IMR-90 (cell line): ENCODE measurements around the gene TMEM144. TPM values are rescaled to one million over a fixed set of nuclear protein-coding genes. Genes with fewer than 3 reads are reported as not detected.

Source experiments
- ATAC-seq: fragments of 200-7000 bp; cut with Tn5 transposase; 2 replicates; pipeline ENCODE4 v1.9.1; 2020; ENCODE audit warnings: low read depth, mild to moderate bottlenecking, moderate library complexity
- BruUV-seq: library from RNA; stranded (reverse); fragments of 400-500 nt; replicated peaks from 2 replicates; lab custom pipeline; 2021; lab: Mats Ljungman, UMichigan
- CTCF ChIA-PET: fragments of 300-600 bp; formaldehyde crosslinking; extraction: SDS; loops from one replicate; lab custom pipeline; 2021; ENCODE audit warnings: antibody characterized with exemption; lab: Yijun Ruan, JAX
- POLR2A ChIA-PET: fragments of 300-600 bp; sonication (Branson Sonifier 250); formaldehyde crosslinking; loops from one replicate; lab custom pipeline; 2022; ENCODE audit warnings: antibody characterized with exemption; ENCODE audit not compliant: unreplicated experiment; lab: Charles Lee
- DNase-seq: peaks from one replicate; pipeline ENCODE4 v3.0.0; 2013
- H2AFZ ChIP-seq: replicated peaks from 2 replicates; pipeline ENCODE3; 2013; ENCODE audit warnings: low read length, mild to moderate bottlenecking; ENCODE audit not compliant: poor library complexity
- H2AK5ac ChIP-seq: 2 replicates; pipeline ENCODE4 v1.6.1; 2013; ENCODE audit warnings: low read depth, low read length, inconsistent platforms
- H2AK9ac ChIP-seq: replicated peaks from 2 replicates; pipeline ENCODE3; 2013; ENCODE audit warnings: mild to moderate bottlenecking, low read depth, low read length, moderate library complexity; ENCODE audit not compliant: poor library complexity
- H2BK120ac ChIP-seq: 2 replicates; pipeline ENCODE4 v1.6.1; 2013; ENCODE audit warnings: low read depth, low read length, inconsistent platforms
- H2BK15ac ChIP-seq: 3 replicates; pipeline ENCODE4 v1.6.1; 2013; ENCODE audit warnings: low read depth, low read length, inconsistent platforms
- H2BK20ac ChIP-seq: 2 replicates; pipeline ENCODE4 v1.6.1; 2013; ENCODE audit warnings: low read depth, mild to moderate bottlenecking, inconsistent platforms, low read length, moderate library complexity
- H2BK5ac ChIP-seq: 2 replicates; pipeline ENCODE4 v1.6.1; 2013; ENCODE audit warnings: mild to moderate bottlenecking, low read depth, low read length, inconsistent platforms; ENCODE audit not compliant: poor library complexity, severe bottlenecking
- H3K14ac ChIP-seq: replicated peaks from 2 replicates; pipeline ENCODE4 v1.6.1; 2013; ENCODE audit warnings: low read depth, low read length, inconsistent platforms
- H3K18ac ChIP-seq: 2 replicates; pipeline ENCODE4 v1.6.1; 2013; ENCODE audit warnings: low read depth, low read length, control low read depth
- H3K23ac ChIP-seq: 2 replicates; pipeline ENCODE4 v1.6.1; 2013; ENCODE audit warnings: low read depth, low read length, inconsistent platforms
- H3K27ac ChIP-seq: 2 replicates; pipeline ENCODE4 v1.5.1; 2013; ENCODE audit warnings: mild to moderate bottlenecking, control low read depth, low read length; ENCODE audit not compliant: insufficient read depth
- H3K27me3 ChIP-seq: 2 replicates; pipeline ENCODE4 v1.6.1; 2013; ENCODE audit warnings: low read length; ENCODE audit not compliant: control insufficient read depth, insufficient read depth
- H3K36me3 ChIP-seq: 2 replicates; pipeline ENCODE4 v1.6.1; 2013; ENCODE audit warnings: low read length, mixed read lengths; ENCODE audit not compliant: control insufficient read depth, insufficient read depth
- H3K4ac ChIP-seq: 2 replicates; pipeline ENCODE4 v1.6.1; 2013; ENCODE audit warnings: low read depth, low read length, inconsistent platforms
- H3K4me1 ChIP-seq: 2 replicates; pipeline ENCODE4 v1.6.1; 2013; ENCODE audit warnings: low read length, mixed read lengths; ENCODE audit not compliant: control insufficient read depth, insufficient read depth
- H3K4me2 ChIP-seq: 2 replicates; pipeline ENCODE4 v1.6.1; 2013; ENCODE audit warnings: low read depth, mild to moderate bottlenecking, control low read depth, low read length, moderate library complexity
- H3K4me3 ChIP-seq: 2 replicates; pipeline ENCODE4 v1.5.1; 2013; ENCODE audit warnings: low read depth, mild to moderate bottlenecking, control low read depth, low read length, moderate library complexity; ENCODE audit not compliant: insufficient read depth
- H3K56ac ChIP-seq: 2 replicates; pipeline ENCODE4 v1.6.1; 2013; ENCODE audit warnings: low read length, inconsistent platforms; ENCODE audit not compliant: insufficient read depth; ENCODE audit errors: extremely low read depth
- H3K79me1 ChIP-seq, 2 experiments: 2 replicates each; pipeline ENCODE4 v1.6.1; 2013; ENCODE audit warnings: low read length in 2 of 2, inconsistent platforms in 1 of 2, low read depth in 1 of 2
- H3K9ac ChIP-seq: 2 replicates; pipeline ENCODE4 v1.6.1; 2013; ENCODE audit warnings: low read depth, low read length, control low read depth
- H3K9me1 ChIP-seq: 2 replicates; pipeline ENCODE4 v1.6.1; 2013; ENCODE audit warnings: low read length, inconsistent platforms; ENCODE audit not compliant: insufficient read depth
- H3K9me3 ChIP-seq: 2 replicates; pipeline ENCODE4 v1.6.1; 2013; ENCODE audit warnings: low read length; ENCODE audit not compliant: control insufficient read depth, insufficient read depth
- H4K20me1 ChIP-seq: 2 replicates; pipeline ENCODE4 v1.6.1; 2013; ENCODE audit warnings: low read length, inconsistent platforms; ENCODE audit not compliant: insufficient read depth
- H4K5ac ChIP-seq: 2 replicates; pipeline ENCODE4 v1.6.1; 2013; ENCODE audit warnings: mild to moderate bottlenecking, low read depth, low read length, control low read depth
- H4K8ac ChIP-seq, 2 experiments: 2 replicates each; pipeline ENCODE4 v1.6.1; 2013; ENCODE audit warnings: low read depth in 2 of 2, low read length in 2 of 2, control low read depth in 1 of 2, inconsistent platforms in 1 of 2
- H4K91ac ChIP-seq: 2 replicates; pipeline ENCODE4 v1.6.1; 2013; ENCODE audit warnings: low read depth, low read length, inconsistent platforms; ENCODE audit not compliant: insufficient read depth
- CTCF ChIP-seq: conservative IDR thresholded peaks from 2 replicates; pipeline ENCODE4 v1.5.1; 2012; ENCODE audit warnings: mild to moderate bottlenecking, low read depth, low read length, improper control_type of control experiment
- FOS ChIP-seq: fragments of 150-350 bp; IDR thresholded peaks from 2 replicates; pipeline ENCODE4 v1.6.1; 2016; ENCODE audit warnings: low read depth, low read length
- MXI1 ChIP-seq: IDR thresholded peaks from 2 replicates; pipeline ENCODE4 v1.6.1; 2012; ENCODE audit warnings: low read depth, mild to moderate bottlenecking, low read length, moderate library complexity, borderline replicate concordance
- RCOR1 ChIP-seq: IDR thresholded peaks from 2 replicates; pipeline ENCODE4 v1.6.1; 2012; ENCODE audit warnings: mild to moderate bottlenecking, low read length, improper control_type of control experiment; ENCODE audit not compliant: insufficient replicate concordance
- SMC3 ChIP-seq: fragments of 150-350 bp; IDR thresholded peaks from 2 replicates; pipeline ENCODE4 v1.6.1; 2016; ENCODE audit warnings: low read depth, mild to moderate bottlenecking, antibody characterized with exemption, low read length, moderate library complexity
- WGBS, 2 experiments: methylation state at CpG; one replicate each; pipeline versions ENCODE4 v1.1.5 to v1.1.7; 2013; ENCODE audit warnings: missing lambda C conversion rate in 2 of 2; ENCODE audit not compliant: insufficient read length in 1 of 2; ENCODE audit errors: extremely low coverage in 2 of 2; 5-methylcytosine and 5-hydroxymethylcytosine counted together
- dilution Hi-C: fragments of 300-500 bp; cut with HindIII; formaldehyde crosslinking; loops from one replicate; pipeline ENCODE4 v1.14.3; 2018; ENCODE audit warnings: low sequenced_read_pairs; ENCODE audit not compliant: unreplicated experiment
- in situ Hi-C: fragments of 300-500 bp; cut with MboI; formaldehyde crosslinking; loops from 3 replicates; pipeline ENCODE4 v1.14.3; 2019; ENCODE audit warnings: low sequenced_read_pairs, inconsistent platforms, mixed read lengths
- intact Hi-C: fragments of 100-400 bp; cut with micrococcal nuclease; formaldehyde crosslinking; loops from 2 replicates; pipeline ENCODE4 v1.10.0; 2022
- polyA plus RNA-seq, 3 experiments: library from polyadenylated mRNA; depleted of rRNA; stranded (reverse); fragments of >200 nt; gene quantifications; 2 replicates each; pipeline ENCODE4 v1.2.3, GENCODE V29; 2012; ENCODE audit warnings: low replicate concordance in 1 of 3
- total RNA-seq: library from RNA; depleted of rRNA; stranded (reverse); fragments of >200 nt; gene quantifications from 2 replicates; pipeline ENCODE4 v1.2.3, GENCODE V29; 2012

Gene TMEM144
- total and polyA plus RNA-seq, 2 of the 4 experiments (the other 2 are of a cell fraction), result 0.58 to 2.2 TPM

- Histone ChIP-seq H2BK120ac (no peak overlapping the region), H4K91ac (no peak overlapping the region), H2AK5ac (no peak overlapping the region), H2BK15ac (no peak overlapping the region), H2BK5ac (no peak overlapping the region), H3K4ac (no peak overlapping the region), H4K8ac (no peak overlapping the region), H3K9me3 (no peaks in the 10 kb centered on the region), H3K14ac (no peak overlapping the region), H3K9me1 (no peaks in the 10 kb centered on the region), H3K36me3 (no peaks in the 10 kb centered on the region), H2BK20ac (no peak overlapping the region), H3K27me3 (0 out of 2 replicates have a peak, but pooled peaks cover 1% of the 10 kb centered on the region), H3K23ac (no peak overlapping the region), H2AK9ac (no peak overlapping the region), H3K27ac (no peak overlapping the region), H4K20me1 (no peaks in the 10 kb centered on the region), H3K79me1 (no peaks in the 10 kb centered on the region), H3K18ac (no peak overlapping the region), H3K56ac (no peak overlapping the region), H3K4me1 (no peaks in the 10 kb centered on the region), H3K9ac (no peak overlapping the region), H3K4me3 (no peak overlapping the region), H3K4me2 (no peak overlapping the region), H2AFZ (no peak overlapping the region), H4K5ac (no peak overlapping the region)
- ChIA-PET POLR2A (no interaction called here), CTCF (interaction anchor here (1.2 kb wide), 1 partner anchor 64 kb away, joined by 4 read pairs; no protein-coding TSS in a partner anchor)
- in situ Hi-C loops (loop anchor here (25.0 kb wide), 1 partner anchor 978 kb away; the partner anchor contains the start of gene GRIA2), intact Hi-C loops (no loop called here), dilution Hi-C loops (loop anchor here (25.0 kb wide), 1 partner anchor 178 kb away; no protein-coding TSS in a partner anchor)
- no peak for TF ChIP-seq SMC3
- no peak for TF ChIP-seq CTCF
- TF ChIP-seq MXI1, result no peak
- TF ChIP-seq FOS, result no peak
- no peak for TF ChIP-seq RCOR1
- DNase-seq (no peak), ATAC-seq (no peak)
- no CpG with 5 or more reads among the region's 2 CpGs for WGBS, 2 experiments
- no TSS peak for BruUV-seq
Measured at GRCh38 chr4:158190718-158191117, 19.6 kb upstream of the TMEM144 start.
